GM18519 (cell line): ENCODE results near the gene WWOX.

Experiments
- ATAC-seq: cut with Tn5 transposase; IDR thresholded peaks from one replicate; pipeline ENCODE4 v1.9.1; 2021; ENCODE audit warnings: mild to moderate bottlenecking, moderate library complexity; ENCODE audit not compliant: unreplicated experiment, low FRiP score

The WWOX gene

GRCh38 chr16:78763821-78764440, 664.5 kb downstream of the WWOX start:
- no peak for ATAC-seq

GRCh38 chr16:78764478-78764877, 665.0 kb downstream of the WWOX start:
- no peak for ATAC-seq

GRCh38 chr16:78768226-78768625, 668.8 kb downstream of the WWOX start:
- ATAC-seq, result no peak

GRCh38 chr16:78768718-78769117, 669.3 kb downstream of the WWOX start:
- ATAC-seq, result no peak

- no peak for ATAC-seq
These were observed 671.1 kb downstream of the WWOX start for GRCh38 chr16:78770353-78771091.

GRCh38 chr16:78773291-78773702, 673.8 kb downstream of the WWOX start:
- ATAC-seq, result no peak

- ATAC-seq, result no peak
These were observed 674.3 kb downstream of the WWOX start for GRCh38 chr16:78773706-78774105.

- no peak for ATAC-seq
These were observed 675.7 kb downstream of the WWOX start for GRCh38 chr16:78775161-78775561.

- ATAC-seq, result no peak
These were observed 678.9 kb downstream of the WWOX start for GRCh38 chr16:78778101-78779004.

GRCh38 chr16:78780808-78781207, 681.4 kb downstream of the WWOX start:
- ATAC-seq, result no peak

GRCh38 chr16:78782572-78782971, 683.1 kb downstream of the WWOX start:
- no peak for ATAC-seq

- ATAC-seq, result no peak
These were observed 684.2 kb downstream of the WWOX start for GRCh38 chr16:78783570-78784079.

GRCh38 chr16:78784771-78785170, 685.3 kb downstream of the WWOX start:
- ATAC-seq, result no peak

- ATAC-seq, result no peak
These were observed 685.8 kb downstream of the WWOX start for GRCh38 chr16:78785218-78785617.

- ATAC-seq, result no peak
These were observed 687.2 kb downstream of the WWOX start for GRCh38 chr16:78786635-78787034.

GRCh38 chr16:78788276-78788675, 688.8 kb downstream of the WWOX start:
- ATAC-seq, result no peak

GRCh38 chr16:78788696-78789095, 689.2 kb downstream of the WWOX start:
- no peak for ATAC-seq

GRCh38 chr16:78789561-78789960, 690.1 kb downstream of the WWOX start:
- no peak for ATAC-seq

GRCh38 chr16:78791011-78791410, 691.6 kb downstream of the WWOX start:
- ATAC-seq, result no peak

- ATAC-seq, result no peak
These were observed 692.5 kb downstream of the WWOX start for GRCh38 chr16:78791926-78792325.

GRCh38 chr16:78792952-78793351, 693.5 kb downstream of the WWOX start:
- ATAC-seq, result no peak
